Thoracic aorta (tissue), 2 donors: ENCODE measurements around the gene ARTN. TPM values are rescaled to one million over a fixed set of nuclear protein-coding genes. Genes with fewer than 3 reads are reported as not detected.

Source experiments
- ATAC-seq: fragments of 150-250 bp; one replicate; pipeline ENCODE4 v1.8.0; 2017; ENCODE audit warnings: low read depth; ENCODE audit not compliant: insufficient number of reproducible peaks, low FRiP score
- DNase-seq: peaks from one replicate; pipeline ENCODE4 v3.0.0-alpha.2; 2020; ENCODE audit warnings: low spot score
- H3K27ac ChIP-seq, 2 donors: fragments of 200-600 bp; sonication (generic); 1 replicate in 1 of 2; 2 replicates in 1 of 2; pipeline ENCODE4 v1.5.1; 2016; ENCODE audit warnings: mild to moderate bottlenecking in 2 of 2, moderate library complexity in 2 of 2
- H3K27me3 ChIP-seq: fragments of 200-600 bp; sonication (generic); replicated peaks from 2 replicates; pipeline ENCODE4 v1.6.0; 2016; ENCODE audit warnings: mild to moderate bottlenecking; ENCODE audit not compliant: insufficient read depth
- H3K36me3 ChIP-seq: fragments of 200-600 bp; sonication (generic); one replicate; pipeline ENCODE4 v1.5.1; 2016
- H3K4me1 ChIP-seq, 2 donors: fragments of 200-600 bp; sonication (generic); 1 replicate in 1 of 2; 2 replicates in 1 of 2; pipeline versions ENCODE4 v1.5.1 to v1.6.0; 2016; ENCODE audit warnings: low read depth in 2 of 2, mild to moderate bottlenecking in 1 of 2; ENCODE audit not compliant: control insufficient read depth in 1 of 2
- H3K4me3 ChIP-seq: fragments of 200-600 bp; sonication (generic); 2 replicates; pipeline ENCODE4 v1.5.1; 2016; ENCODE audit warnings: mild to moderate bottlenecking
- H3K9me3 ChIP-seq: fragments of 200-600 bp; sonication (generic); 2 replicates; pipeline ENCODE4 v1.5.1; 2016
- total RNA-seq, 2 donors: library from RNA; depleted of rRNA; stranded (reverse); fragments of >200 nt; gene quantifications; one replicate each; pipeline versions ENCODE4 v1.1.0 to v1.2.3, GENCODE V29; 2016
- TF ChIP-seq, protein P1 (sequence below): fragments of 200-600 bp; sonication (generic); IDR thresholded peaks from one replicate; pipeline ENCODE4 v1.5.1; 2019; ENCODE audit warnings: antibody characterized with exemption

The ARTN gene
- total RNA-seq, 2 donors from 2014 or later = 3.8 to 6.1 TPM

DNA sequence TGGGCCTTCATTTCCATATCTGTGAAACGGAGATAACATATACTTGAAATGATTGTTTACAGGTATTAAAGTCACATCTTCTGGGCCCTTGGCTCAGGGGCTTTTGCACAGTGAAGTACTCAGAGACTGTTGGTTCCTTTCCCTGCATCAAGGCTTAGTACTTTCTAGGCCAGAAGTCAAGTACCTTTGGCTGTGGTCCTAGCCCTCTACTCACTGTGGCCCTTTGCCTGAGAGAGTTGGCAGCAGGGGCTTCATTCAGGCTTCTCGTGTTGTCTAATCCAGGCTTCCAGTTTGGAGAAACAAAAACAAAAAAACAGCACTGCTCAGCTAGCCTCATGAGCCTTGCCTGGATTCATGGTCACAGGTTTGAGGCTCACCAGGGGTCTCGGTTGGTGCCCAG is 28.1 kb downstream of the ARTN start:
- H3K4me1 ChIP-seq = no peaks in the 10 kb centered on the region
- H3K27me3 ChIP-seq = no peaks in the 10 kb centered on the region
- H3K36me3 ChIP-seq = peaks cover 51% of the 10 kb centered on the region
- H3K4me3 ChIP-seq = no peak overlapping the region
- no peak for DNase-seq
- TF ChIP-seq, protein P1, sequence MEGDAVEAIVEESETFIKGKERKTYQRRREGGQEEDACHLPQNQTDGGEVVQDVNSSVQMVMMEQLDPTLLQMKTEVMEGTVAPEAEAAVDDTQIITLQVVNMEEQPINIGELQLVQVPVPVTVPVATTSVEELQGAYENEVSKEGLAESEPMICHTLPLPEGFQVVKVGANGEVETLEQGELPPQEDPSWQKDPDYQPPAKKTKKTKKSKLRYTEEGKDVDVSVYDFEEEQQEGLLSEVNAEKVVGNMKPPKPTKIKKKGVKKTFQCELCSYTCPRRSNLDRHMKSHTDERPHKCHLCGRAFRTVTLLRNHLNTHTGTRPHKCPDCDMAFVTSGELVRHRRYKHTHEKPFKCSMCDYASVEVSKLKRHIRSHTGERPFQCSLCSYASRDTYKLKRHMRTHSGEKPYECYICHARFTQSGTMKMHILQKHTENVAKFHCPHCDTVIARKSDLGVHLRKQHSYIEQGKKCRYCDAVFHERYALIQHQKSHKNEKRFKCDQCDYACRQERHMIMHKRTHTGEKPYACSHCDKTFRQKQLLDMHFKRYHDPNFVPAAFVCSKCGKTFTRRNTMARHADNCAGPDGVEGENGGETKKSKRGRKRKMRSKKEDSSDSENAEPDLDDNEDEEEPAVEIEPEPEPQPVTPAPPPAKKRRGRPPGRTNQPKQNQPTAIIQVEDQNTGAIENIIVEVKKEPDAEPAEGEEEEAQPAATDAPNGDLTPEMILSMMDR = no peak
- H3K27ac ChIP-seq = no peak overlapping the region
- ATAC-seq = no peak
- no peaks in the 10 kb centered on the region for H3K9me3 ChIP-seq

DNA sequence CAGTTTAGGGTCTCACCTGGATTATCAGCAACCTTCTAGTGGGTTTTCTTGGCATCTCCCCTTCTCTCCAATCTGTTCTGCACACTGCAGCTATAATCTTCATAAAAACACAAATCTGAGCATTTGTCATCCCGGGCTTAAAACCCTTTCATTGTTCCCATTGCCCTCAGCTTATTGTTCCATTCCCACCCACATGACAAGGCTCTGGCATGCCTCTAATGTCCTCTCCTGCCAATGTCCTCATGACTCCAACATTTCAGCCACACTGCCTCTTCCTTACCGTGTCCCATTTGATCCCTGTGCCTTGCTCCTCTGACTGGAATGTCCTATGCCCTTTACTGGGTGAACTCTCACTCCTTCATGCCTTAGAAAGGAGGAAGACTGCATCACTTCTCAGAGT is 28.7 kb downstream of the ARTN start:
- no peak for ATAC-seq
- Histone ChIP-seq H3K4me3 (no peak overlapping the region), H3K27ac (no peak overlapping the region), H3K36me3 (peaks cover 51% of the 10 kb centered on the region), H3K9me3 (no peaks in the 10 kb centered on the region), H3K4me1 (no peaks in the 10 kb centered on the region), H3K27me3 (no peaks in the 10 kb centered on the region)
- TF ChIP-seq, protein P1 = no peak
- no peak for DNase-seq

DNA sequence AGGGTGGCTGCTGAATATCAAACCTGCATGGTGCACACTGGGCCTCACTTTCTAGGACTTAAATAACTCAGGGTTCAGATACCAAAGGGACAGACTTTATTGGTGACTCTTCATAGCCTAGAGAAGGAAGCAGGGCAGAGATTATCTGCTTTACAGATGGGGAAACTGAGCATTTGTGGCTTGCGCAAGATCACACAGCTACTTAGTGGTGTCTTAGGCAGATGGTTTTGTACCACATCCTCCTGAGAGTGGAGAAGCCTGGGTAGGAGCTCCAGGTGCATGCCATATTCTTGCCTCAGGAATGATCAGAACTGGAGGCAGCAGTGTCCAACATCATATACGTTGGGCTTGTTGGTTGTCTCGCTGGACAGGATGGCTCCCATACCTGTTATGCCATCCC is 29.4 kb downstream of the ARTN start:
- Histone ChIP-seq H3K27me3 (no peaks in the 10 kb centered on the region), H3K4me1 (no peaks in the 10 kb centered on the region), H3K36me3 (peaks cover 48% of the 10 kb centered on the region), H3K4me3 (no peak overlapping the region), H3K9me3 (no peaks in the 10 kb centered on the region), H3K27ac (no peak overlapping the region)
- TF ChIP-seq, protein P1 = no peak
- ATAC-seq (no peak), DNase-seq (no peak)

DNA sequence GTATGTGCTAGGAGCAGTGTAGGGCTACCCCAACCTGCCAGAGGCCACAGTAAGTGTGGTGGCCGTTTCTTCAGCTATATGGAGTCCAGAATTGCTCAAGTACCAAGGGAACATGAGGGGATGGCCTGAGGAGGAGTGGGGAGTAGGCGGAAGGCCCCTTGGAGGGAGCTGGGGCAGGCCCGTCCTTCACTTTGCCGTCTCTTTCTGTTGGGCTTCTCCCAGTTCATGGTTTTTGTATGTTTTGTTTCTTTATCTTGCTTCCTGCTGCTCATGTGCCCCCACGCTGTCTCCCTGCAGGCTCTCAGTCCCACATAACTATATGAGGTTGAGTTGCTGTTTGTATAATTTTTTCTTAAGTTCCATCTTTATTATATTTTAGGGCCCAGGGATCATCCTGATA is 30.3 kb downstream of the ARTN start:
- Histone ChIP-seq H3K4me1 (no peaks in the 10 kb centered on the region), H3K36me3 (peaks cover 39% of the 10 kb centered on the region), H3K4me3 (no peak overlapping the region), H3K27ac (no peak overlapping the region), H3K27me3 (no peaks in the 10 kb centered on the region), H3K9me3 (no peaks in the 10 kb centered on the region)
- no peak for DNase-seq
- TF ChIP-seq, protein P1 = no peak
- no peak for ATAC-seq

DNA sequence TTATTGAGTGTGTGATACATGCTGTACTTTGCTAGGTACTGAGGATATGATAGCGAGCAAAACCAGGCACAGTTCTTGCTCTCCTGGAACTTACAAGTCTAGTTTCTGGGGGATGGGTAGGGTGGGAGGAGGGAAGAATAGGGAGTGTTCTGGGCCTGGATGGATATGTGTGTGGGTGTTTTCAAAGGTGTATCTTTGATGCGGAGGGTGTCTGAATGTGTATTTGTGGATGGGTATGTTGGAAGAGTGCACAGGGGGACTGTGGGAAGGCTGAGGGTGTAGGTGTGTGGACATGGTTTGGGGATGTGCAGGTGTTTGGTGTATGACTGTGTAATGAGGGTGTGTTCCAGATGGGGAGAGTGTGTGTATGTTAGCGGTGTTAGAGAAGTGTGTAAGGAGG is 31.7 kb downstream of the ARTN start:
- TF ChIP-seq, protein P1 = no peak
- Histone ChIP-seq H3K27ac (no peak overlapping the region), H3K4me1 (peaks cover under 1 to 9% of the 10 kb centered on the region in 2 donors), H3K4me3 (no peak overlapping the region), H3K9me3 (no peaks in the 10 kb centered on the region), H3K27me3 (no peaks in the 10 kb centered on the region), H3K36me3 (peaks cover 27% of the 10 kb centered on the region)
- DNase-seq (no peak), ATAC-seq (no peak)
